Right lobe of liver (tissue), 4 donors: ENCODE data around the gene CCR5AS.

Source experiments
- CTCF ChIP-seq, 4 donors: fragments of 200-600 bp in 3 of 4; fragments of 450-650 bp in 1 of 4; IDR thresholded peaks; one replicate each; pipeline versions ENCODE4 v1.5.1 to v1.8.0; 2016 to 2022; ENCODE audit warnings: antibody characterized with exemption in 4 of 4, mild to moderate bottlenecking in 2 of 4
- POLR2A ChIP-seq: fragments of 450-650 bp; IDR thresholded peaks from one replicate; pipeline ENCODE4 v1.6.1; 2017; ENCODE audit warnings: antibody characterized with exemption, mild to moderate bottlenecking
- donor health status: DM: no; HTN: no; CAD: no.
- donor health status: DM: no; HTN: no; CAD: no.
- donor health status: DM: no; HTN: yes; CAD: no.

DNA sequence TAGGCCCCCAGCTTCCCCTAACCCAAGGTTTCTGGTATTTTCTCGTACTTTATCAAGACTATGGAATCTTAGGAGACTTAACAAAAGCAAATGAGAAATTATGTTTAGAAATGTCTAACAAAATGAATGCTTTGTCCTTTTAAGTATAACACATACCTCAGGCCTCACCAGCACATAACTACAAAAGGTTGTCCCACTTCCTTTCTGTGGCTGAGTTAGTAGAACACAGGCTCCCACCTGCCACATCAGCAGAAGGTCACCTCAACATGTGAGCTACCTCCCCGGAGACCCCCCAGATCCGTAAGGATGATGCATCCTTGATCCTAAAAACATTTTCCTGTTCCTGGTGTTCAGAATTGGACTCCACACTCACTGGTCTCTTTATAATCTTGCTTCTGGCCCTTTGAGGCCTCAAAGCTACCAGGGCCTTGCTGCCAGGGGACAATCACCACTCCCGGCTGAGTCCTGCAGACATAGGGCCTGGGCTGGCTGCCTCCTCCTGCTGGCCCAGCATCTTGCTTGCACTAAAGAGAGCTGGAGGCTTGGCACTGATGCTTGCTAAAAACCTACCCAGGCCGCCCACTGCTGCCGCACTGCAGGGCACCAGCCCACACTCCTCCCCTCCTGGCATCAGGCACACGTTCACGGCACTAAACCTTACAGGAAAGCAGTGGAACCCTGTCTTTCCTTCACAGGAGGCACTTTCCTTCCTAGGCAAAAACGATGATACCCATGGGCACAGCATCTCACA, 3.0 kb upstream of the CCR5AS start:
- TF ChIP-seq CTCF (IDR thresholded peaks at IDR 0.05) = no peak
- no peak for TF ChIP-seq POLR2A
